Panc1 (cell line): ENCODE data around the gene PRLR. TPM values are rescaled to one million over a fixed set of nuclear protein-coding genes. Genes with fewer than 3 reads are reported as not detected.

ENCODE experiments used
- ATAC-seq: fragments of 200-7000 bp; cut with Tn5 transposase; 2 replicates; pipeline ENCODE4 v1.9.1; 2020; ENCODE audit warnings: mild to moderate bottlenecking, moderate library complexity
- BruUV-seq: library from RNA; stranded (reverse); fragments of 400-500 nt; replicated peaks from 2 replicates; lab custom pipeline; 2021; lab: Mats Ljungman, UMichigan
- CTCF ChIA-PET: fragments of 300-600 bp; sonication (Branson Sonifier 250); formaldehyde crosslinking; loops from one replicate; lab custom pipeline; 2022; ENCODE audit warnings: antibody characterized with exemption; lab: Charles Lee
- POLR2A ChIA-PET: fragments of 300-600 bp; sonication (Branson Sonifier 250); formaldehyde crosslinking; loops from one replicate; lab custom pipeline; 2022; ENCODE audit warnings: antibody characterized with exemption; lab: Charles Lee
- DNase-seq: peaks from one replicate; pipeline ENCODE4 v3.0.0-alpha.2; 2010; ENCODE audit warnings: low read depth, low spot score
- H3K27ac ChIP-seq: 2 replicates; pipeline ENCODE4 v1.5.1; 2011; ENCODE audit warnings: mild to moderate bottlenecking, low read length, inconsistent platforms
- H3K27me3 ChIP-seq: fragments of 200-500 bp; sonication (Bioruptor generic); 2 replicates; pipeline ENCODE4 v1.6.0; 2014; ENCODE audit warnings: low read length, inconsistent platforms; ENCODE audit not compliant: control insufficient read depth, insufficient read depth
- H3K36me3 ChIP-seq: fragments of 200-500 bp; sonication (Bioruptor generic); 2 replicates; pipeline ENCODE4 v1.5.1; 2014; ENCODE audit warnings: inconsistent platforms, mild to moderate bottlenecking, low read length, moderate library complexity; ENCODE audit not compliant: control insufficient read depth, insufficient read depth
- H3K4me1 ChIP-seq: 2 replicates; pipeline ENCODE4 v1.5.1; 2011; ENCODE audit warnings: inconsistent platforms, mild to moderate bottlenecking, low read length, moderate library complexity; ENCODE audit not compliant: control insufficient read depth, insufficient read depth
- H3K4me3 ChIP-seq, 2 experiments: 2 replicates each; pipeline ENCODE4 v1.5.1; 2011 to 2012; ENCODE audit warnings: low read depth in 2 of 2, low read length in 2 of 2, mild to moderate bottlenecking in 2 of 2, inconsistent platforms in 1 of 2, moderate library complexity in 1 of 2
- H3K9me3 ChIP-seq: fragments of 200-500 bp; sonication (Bioruptor generic); 2 replicates; pipeline ENCODE4 v1.5.1; 2014; ENCODE audit warnings: low read depth, mild to moderate bottlenecking, inconsistent platforms, low read length, moderate library complexity; ENCODE audit not compliant: control insufficient read depth, insufficient read depth
- CTCF ChIP-seq: fragments of 450-650 bp; IDR thresholded peaks from 2 replicates; pipeline ENCODE4 v1.5.1; 2017; ENCODE audit warnings: mild to moderate bottlenecking
- POLR2AphosphoS5 ChIP-seq: IDR thresholded peaks from 2 replicates; pipeline ENCODE4 v1.6.1; 2012; ENCODE audit warnings: mild to moderate bottlenecking, low read depth, low read length, moderate library complexity
- REST ChIP-seq, 2 experiments: IDR thresholded peaks; 2 replicates each; pipeline ENCODE4 v1.6.1; 2011 to 2012; ENCODE audit warnings: low read depth in 2 of 2, control low read depth in 1 of 2, low read length in 1 of 2, mild to moderate bottlenecking in 1 of 2, moderate library complexity in 1 of 2; ENCODE audit not compliant: insufficient read depth in 1 of 2
- SIN3A ChIP-seq: IDR thresholded peaks from 2 replicates; pipeline ENCODE4 v1.6.1; 2012; ENCODE audit warnings: low read depth, mild to moderate bottlenecking, low read length, moderate library complexity, borderline replicate concordance; ENCODE audit not compliant: insufficient read depth
- TCF7L2 ChIP-seq: IDR thresholded peaks from 2 replicates; pipeline ENCODE4 v1.6.1; 2011; ENCODE audit warnings: mild to moderate bottlenecking, low read depth, low read length, inconsistent platforms
- in situ Hi-C: cut with HindIII; loops from 2 replicates; pipeline ENCODE4 v1.10.0; 2016; ENCODE audit warnings: low sequenced_read_pairs, low pct_unique_long_range_greater_than_20kb
- intact Hi-C: fragments of 100-400 bp; cut with micrococcal nuclease; formaldehyde crosslinking; loops from one replicate; pipeline ENCODE4 v1.10.0; 2022; ENCODE audit not compliant: unreplicated experiment
- total RNA-seq: library from RNA; stranded (reverse); gene quantifications from one replicate; pipeline ENCODE4 v1.2.1, GENCODE V29; 2021; ENCODE audit not compliant: unreplicated experiment

Gene PRLR
- total RNA-seq, 1 experiment from 2014 or later: 0.46 TPM

- no peak overlapping the region for H3K4me3 ChIP-seq
- no peak for ATAC-seq
- BruUV-seq: no TSS peak
- in situ Hi-C loops (no loop called here), intact Hi-C loops (no loop called here)
- DNase-seq: no peak
- no peak overlapping the region for H3K27ac ChIP-seq
- H3K27me3 ChIP-seq: no peaks in the 10 kb centered on the region
- no peaks in the 10 kb centered on the region for H3K9me3 ChIP-seq
- H3K36me3 ChIP-seq: no peaks in the 10 kb centered on the region
- H3K4me1 ChIP-seq: no peaks in the 10 kb centered on the region
- POLR2A ChIA-PET: no interaction called here
- CTCF ChIA-PET: no interaction called here
- TF ChIP-seq POLR2AphosphoS5 (no peak), SIN3A (no peak), CTCF (no peak), TCF7L2 (no peak), REST (IDR thresholded peaks at IDR 0.05; ENCODE audit: insufficient read depth in 1 of 2, low read depth in 2 of 2, low read length in 1 of 2) (no peak)
Measured at GRCh38 chr5:35058374-35058788, 171.9 kb downstream of the PRLR start.

GRCh38 chr5:35056686-35057085 lies 173.6 kb downstream of the PRLR start:
- no peaks in the 10 kb centered on the region for H3K27me3 ChIP-seq
- H3K4me1 ChIP-seq: no peaks in the 10 kb centered on the region
- no peak overlapping the region for H3K4me3 ChIP-seq
- in situ Hi-C loops (no loop called here), intact Hi-C loops (no loop called here)
- H3K27ac ChIP-seq: no peak overlapping the region
- no peak for DNase-seq
- no peaks in the 10 kb centered on the region for H3K36me3 ChIP-seq
- ChIA-PET POLR2A (no interaction called here), CTCF (no interaction called here)
- H3K9me3 ChIP-seq: no peaks in the 10 kb centered on the region
- no peak for ATAC-seq
- TF ChIP-seq POLR2AphosphoS5 (no peak), TCF7L2 (no peak), CTCF (no peak), REST (IDR thresholded peaks at IDR 0.05; ENCODE audit: insufficient read depth in 1 of 2, low read depth in 2 of 2, low read length in 1 of 2) (no peak), SIN3A (no peak)
- no TSS peak for BruUV-seq
